Fibroblast of mammary gland (primary cell): ENCODE data around the gene METTL23.
"Not testable (repeated sequence)": the region's sequence is repeated elsewhere in the genome, so short reads cannot be mapped to it uniquely, and the experiment has no call there.

ENCODE experiments used
- DNase-seq: peaks from one replicate; pipeline ENCODE4 v3.0.0-alpha.2; 2010; ENCODE audit warnings: low read depth
- H3K4me3 ChIP-seq: 2 replicates; pipeline ENCODE4 v1.5.1; 2011; ENCODE audit warnings: low read depth, mild to moderate bottlenecking, low read length, moderate library complexity; ENCODE audit not compliant: control insufficient read depth
- TF ChIP-seq, protein P1 (sequence below): conservative IDR thresholded peaks from 2 replicates; pipeline ENCODE4 v1.5.1; 2011; ENCODE audit warnings: low read depth, low read length, inconsistent platforms; ENCODE audit not compliant: control insufficient read depth, insufficient read depth

The METTL23 gene

DNA sequence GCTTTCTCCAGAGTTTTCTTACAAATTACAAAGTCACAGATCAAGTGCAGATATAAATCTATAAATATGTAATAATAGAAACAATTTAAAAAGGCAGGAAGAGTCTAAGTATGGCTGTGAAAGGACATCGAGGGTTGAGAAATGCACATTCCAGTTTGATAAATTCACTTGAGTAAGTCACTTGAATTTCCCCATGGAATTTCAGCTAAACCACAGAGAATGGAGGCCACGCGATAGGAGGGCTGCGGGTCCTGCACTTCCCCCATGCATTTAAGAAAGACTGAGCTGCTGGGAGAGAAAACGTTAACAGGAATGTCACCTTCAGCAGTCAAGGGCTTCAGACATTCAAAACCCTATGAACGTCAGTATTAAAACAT is 9.8 kb upstream of the METTL23 start:
- TF ChIP-seq, protein P1, sequence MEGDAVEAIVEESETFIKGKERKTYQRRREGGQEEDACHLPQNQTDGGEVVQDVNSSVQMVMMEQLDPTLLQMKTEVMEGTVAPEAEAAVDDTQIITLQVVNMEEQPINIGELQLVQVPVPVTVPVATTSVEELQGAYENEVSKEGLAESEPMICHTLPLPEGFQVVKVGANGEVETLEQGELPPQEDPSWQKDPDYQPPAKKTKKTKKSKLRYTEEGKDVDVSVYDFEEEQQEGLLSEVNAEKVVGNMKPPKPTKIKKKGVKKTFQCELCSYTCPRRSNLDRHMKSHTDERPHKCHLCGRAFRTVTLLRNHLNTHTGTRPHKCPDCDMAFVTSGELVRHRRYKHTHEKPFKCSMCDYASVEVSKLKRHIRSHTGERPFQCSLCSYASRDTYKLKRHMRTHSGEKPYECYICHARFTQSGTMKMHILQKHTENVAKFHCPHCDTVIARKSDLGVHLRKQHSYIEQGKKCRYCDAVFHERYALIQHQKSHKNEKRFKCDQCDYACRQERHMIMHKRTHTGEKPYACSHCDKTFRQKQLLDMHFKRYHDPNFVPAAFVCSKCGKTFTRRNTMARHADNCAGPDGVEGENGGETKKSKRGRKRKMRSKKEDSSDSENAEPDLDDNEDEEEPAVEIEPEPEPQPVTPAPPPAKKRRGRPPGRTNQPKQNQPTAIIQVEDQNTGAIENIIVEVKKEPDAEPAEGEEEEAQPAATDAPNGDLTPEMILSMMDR, result no peak
- DNase-seq, result peak; percentile 91
- peak overlapping the region; percentile 21 for H3K4me3 ChIP-seq

DNA sequence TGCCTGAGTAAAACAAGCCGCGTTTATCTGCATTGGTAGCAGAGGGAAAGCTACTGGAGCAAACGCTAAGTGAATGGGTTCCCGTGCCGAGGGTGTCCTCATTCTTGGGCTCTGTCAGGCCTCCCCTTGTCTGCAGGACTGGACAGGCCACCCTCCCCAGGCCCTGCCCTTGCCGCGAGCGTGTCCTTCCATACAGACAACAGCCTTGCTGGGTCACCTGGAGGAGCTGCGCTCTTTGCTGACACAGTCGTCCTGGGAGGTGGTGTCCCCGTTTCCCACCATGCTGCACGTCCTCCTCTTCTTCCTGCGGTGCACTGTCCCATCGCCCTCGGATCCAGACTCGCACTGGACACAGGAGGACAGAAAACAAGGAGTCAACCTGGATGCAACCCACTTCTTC is 8.1 kb upstream of the METTL23 start:
- TF ChIP-seq, protein P1, result no peak
- H3K4me3 ChIP-seq, result no peak overlapping the region
- DNase-seq, result no peak

DNA sequence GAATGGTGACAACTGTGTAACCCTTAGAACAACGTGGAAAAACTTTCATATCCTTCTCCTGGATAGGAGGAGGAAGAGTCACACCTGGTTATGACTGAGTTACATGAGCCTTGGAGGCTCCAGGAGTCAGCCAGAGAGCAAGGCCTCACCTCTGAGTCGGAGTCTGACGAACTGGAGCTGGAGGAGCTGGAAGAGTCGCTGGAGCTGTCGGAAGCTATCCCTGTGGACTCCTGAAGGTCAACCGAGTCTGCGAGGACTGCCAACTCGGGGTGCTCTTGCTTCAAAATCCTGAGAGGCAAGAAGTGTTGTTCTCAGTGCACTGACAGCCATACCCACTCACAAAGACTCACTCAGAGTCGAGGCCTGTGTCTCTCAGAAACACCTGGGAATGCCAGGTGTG is 6.4 kb upstream of the METTL23 start:
- no peak overlapping the region for H3K4me3 ChIP-seq
- no peak for DNase-seq
- TF ChIP-seq, protein P1, result no peak

DNA sequence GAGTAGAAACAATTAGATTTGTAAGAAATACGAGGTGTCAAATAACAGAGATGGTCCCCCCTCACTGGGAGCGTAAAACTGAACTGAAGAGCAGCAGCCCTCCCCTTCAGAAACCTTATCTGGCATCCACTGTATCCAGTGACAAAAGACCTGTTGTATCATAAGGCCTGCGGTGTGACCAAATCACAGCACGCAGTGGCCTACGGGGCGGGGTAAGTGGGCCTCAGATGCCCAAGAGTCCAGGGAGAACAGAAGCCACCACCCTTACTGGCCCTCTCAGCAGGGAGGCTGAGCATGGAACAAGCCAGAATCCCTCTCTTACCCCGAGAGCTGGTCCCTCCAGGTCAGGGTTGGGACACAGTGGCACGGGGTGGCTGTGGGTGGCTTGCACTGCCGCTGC is 5.7 kb upstream of the METTL23 start:
- TF ChIP-seq, protein P1, result no peak
- DNase-seq, result no peak
- no peak overlapping the region for H3K4me3 ChIP-seq

DNA sequence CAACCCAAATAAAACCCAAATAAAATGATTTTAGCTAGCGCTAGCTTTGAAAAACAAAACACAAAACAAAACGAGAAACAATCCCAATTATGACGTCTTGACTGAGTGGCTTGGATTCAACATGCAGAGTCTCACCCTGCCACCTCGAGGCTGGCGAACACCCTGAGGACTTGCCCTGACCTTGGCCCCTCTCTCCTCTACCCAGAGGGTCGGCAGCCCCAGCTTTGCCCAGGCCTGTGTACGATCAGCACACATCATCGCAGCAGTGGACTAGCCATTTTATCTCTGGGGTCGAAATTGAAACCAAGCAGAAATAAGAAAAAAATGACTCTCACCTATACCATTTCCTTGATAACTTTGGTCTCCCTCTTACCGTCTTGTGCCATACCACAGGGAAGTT is 5.2 kb upstream of the METTL23 start:
- TF ChIP-seq, protein P1, result no peak
- H3K4me3 ChIP-seq, result no peak overlapping the region
- no peak for DNase-seq

DNA sequence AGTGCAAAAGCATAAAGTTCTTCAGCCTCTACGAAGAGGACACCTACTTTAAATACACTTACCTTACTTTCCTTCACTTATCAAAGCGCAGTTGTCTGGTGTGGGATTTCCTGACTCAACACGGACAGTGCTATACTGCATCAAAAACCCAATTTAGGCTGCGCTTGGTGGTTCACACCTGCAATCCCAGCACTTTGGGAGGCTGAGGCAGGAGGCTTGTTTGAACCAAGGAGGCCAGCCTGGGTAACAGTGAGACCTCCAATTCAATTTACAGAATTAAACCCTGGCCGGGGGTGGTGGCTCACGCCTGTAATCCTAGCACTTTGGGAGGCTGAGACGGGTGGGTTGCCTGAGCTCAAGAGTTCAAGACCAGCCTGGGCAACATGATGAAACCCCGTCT is 4.4 kb upstream of the METTL23 start:
- TF ChIP-seq, protein P1, result no peak
- no peak overlapping the region for H3K4me3 ChIP-seq
- no peak for DNase-seq

DNA sequence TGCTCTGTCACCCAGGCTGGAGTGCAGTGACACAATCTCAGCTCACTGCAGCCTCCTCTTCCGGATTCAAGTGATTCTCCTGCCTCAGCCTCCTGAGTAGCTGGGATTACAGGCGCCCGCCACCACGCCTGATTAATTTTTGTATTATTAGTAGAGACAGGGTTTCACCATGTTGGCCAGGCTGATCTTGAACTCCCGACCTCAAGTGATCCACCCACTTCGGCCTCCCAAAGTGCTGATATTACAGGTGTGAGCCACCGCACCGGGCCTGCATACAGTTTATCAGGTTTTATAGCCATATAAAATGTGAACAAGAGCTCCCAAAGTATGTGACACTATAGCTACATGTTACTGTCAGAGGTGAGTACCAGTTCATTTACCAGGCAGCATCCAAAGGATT is 3.7 kb upstream of the METTL23 start:
- not testable (repeated sequence) for DNase-seq, H3K4me3 ChIP-seq

DNA sequence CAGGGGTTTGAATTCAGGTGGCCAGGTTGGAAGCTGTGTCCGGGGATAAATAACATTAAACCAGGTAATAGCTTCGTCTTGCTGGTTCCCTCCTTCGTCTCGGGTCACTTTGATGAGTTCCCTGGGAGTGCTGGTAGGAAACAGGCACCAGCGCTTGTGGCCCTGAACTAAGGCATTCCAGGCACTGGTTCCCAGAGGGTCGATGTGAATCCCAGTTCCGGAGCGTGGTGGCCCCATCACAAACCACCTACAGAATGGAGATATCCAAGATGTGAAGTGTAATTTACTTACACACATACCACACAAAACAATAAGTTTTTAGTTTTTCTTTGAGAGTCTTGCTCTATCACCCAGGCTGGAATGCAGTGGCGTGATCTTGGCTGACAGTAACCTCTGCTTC is 2.8 kb upstream of the METTL23 start:
- no peak for DNase-seq
- TF ChIP-seq, protein P1, result no peak
- no peak overlapping the region for H3K4me3 ChIP-seq
